Kidney (tissue), 14 donors: ENCODE results near the gene PRKCE. TPM values are rescaled to one million over a fixed set of nuclear protein-coding genes. Genes with fewer than 3 reads are reported as not detected.

Experiments used
- DNase-seq, 5 donors: peaks; one replicate each; pipeline ENCODE4 v3.0.0-alpha.2; 2013 to 2020
- FAIRE-seq: peaks from 2 replicates; lab custom pipeline; 2012; peaks lifted over from hg19 to GRCh38; lab: Jason Lieb, UNC
- H3K27ac ChIP-seq, 2 donors: one replicate each; pipeline ENCODE4 v1.7.0; 2013; ENCODE audit warnings: low read depth in 2 of 2, low read length in 2 of 2, inconsistent platforms in 1 of 2
- H3K27me3 ChIP-seq: one replicate; pipeline ENCODE4 v1.7.1; 2013; ENCODE audit warnings: low read length, inconsistent platforms; ENCODE audit not compliant: control insufficient read depth, insufficient read depth
- H3K36me3 ChIP-seq, 3 donors: one replicate each; pipeline versions ENCODE4 v1.7.0 to v1.7.1; 2013; ENCODE audit warnings: low read length in 3 of 3, control low read depth in 1 of 3, inconsistent platforms in 1 of 3; ENCODE audit not compliant: insufficient read depth in 3 of 3, control insufficient read depth in 2 of 3
- H3K4me1 ChIP-seq, 3 donors: one replicate each; pipeline versions ENCODE4 v1.7.0 to v1.7.1; 2013; ENCODE audit warnings: low read length in 3 of 3, inconsistent platforms in 1 of 3, low read depth in 1 of 3; ENCODE audit not compliant: control insufficient read depth in 2 of 3, insufficient read depth in 2 of 3
- H3K4me3 ChIP-seq, 3 donors: one replicate each; pipeline versions ENCODE4 v1.7.0 to v1.8.1; 2013; ENCODE audit warnings: low read length in 3 of 3, control low read depth in 1 of 3, inconsistent platforms in 1 of 3
- H3K9ac ChIP-seq, 3 donors: one replicate each; pipeline versions ENCODE4 v1.7.0 to v1.7.1; 2013; ENCODE audit warnings: low read length in 3 of 3, control low read depth in 1 of 3, inconsistent platforms in 1 of 3
- H3K9me3 ChIP-seq, 3 donors: one replicate each; pipeline versions ENCODE4 v1.7.0 to v1.7.1; 2013; ENCODE audit warnings: low read length in 3 of 3, control low read depth in 1 of 3, inconsistent platforms in 1 of 3; ENCODE audit not compliant: control insufficient read depth in 2 of 3, insufficient read depth in 1 of 3
- CTCF ChIP-seq: IDR thresholded peaks from 3 replicates; pipeline ENCODE4 v1.5.1; 2012; ENCODE audit warnings: mild to moderate bottlenecking, moderate library complexity, borderline replicate concordance; ENCODE audit not compliant: insufficient read depth; ENCODE audit errors: extremely low read depth
- intact Hi-C: fragments of 100-400 bp; cut with DNase I; formaldehyde crosslinking; loops from one replicate; pipeline ENCODE4 v1.11.1; 2022
- polyA plus RNA-seq: library from polyadenylated mRNA; stranded (reverse); fragments of 350-450 nt; fragmentation: Illumina TruSeq; extraction: RNeasy Lipid Tissue Mini Kit (QIAGEN cat#74804); gene quantifications from one replicate; pipeline ENCODE4 v1.2.3, GENCODE V29; 2014; ENCODE audit warnings: low read depth, low replicate concordance; ENCODE audit not compliant: insufficient read depth
- total RNA-seq: library from RNA; stranded (reverse); fragmentation: NEBNext Ultra II Directional; extraction: Animal tissue kit (Norgen Biotek cat#: 25700); gene quantifications from one replicate; pipeline ENCODE4 v1.2.1, GENCODE V29; 2021
- donor health status: control.
- donor health status: control.
- donor health status: control.
- donor health status: control.
- donor health status: control.
- donor health status: DM: yes; HTN: yes; CAD: no.
- donor health status: Normal renal cell carcinoma (clear cell type).

The PRKCE gene
- total and polyA plus RNA-seq, 2 donors from 2014 or later, result 11.1 to 27.3 TPM

- no peaks in the 10 kb centered on the region for H3K9me3 ChIP-seq
- H3K4me1 ChIP-seq, result peaks cover 0 to 3% (median 0%) of the 10 kb centered on the region in 3 donors
- H3K27ac ChIP-seq, result no peak overlapping the region
- FAIRE-seq, result no peak
- TF ChIP-seq CTCF, result no peak
- no peak overlapping the region for H3K9ac ChIP-seq
- intact Hi-C loops, result no loop called here
- H3K27me3 ChIP-seq, result no peaks in the 10 kb centered on the region
- no peak overlapping the region for H3K4me3 ChIP-seq
- DNase-seq, result no peak
- H3K36me3 ChIP-seq, result no peaks in the 10 kb centered on the region
Observed at GRCh38 chr2:45700407-45701013, 49.0 kb downstream of the PRKCE start.

- DNase-seq, result no peak
- Histone ChIP-seq H3K4me3 (no peak overlapping the region), H3K27me3 (no peaks in the 10 kb centered on the region), H3K27ac (no peak overlapping the region), H3K36me3 (no peaks in the 10 kb centered on the region), H3K9ac (no peak overlapping the region), H3K4me1 (peaks cover 0 to 5% (median 0%) of the 10 kb centered on the region in 3 donors), H3K9me3 (no peaks in the 10 kb centered on the region)
- TF ChIP-seq CTCF, result no peak
- no peak for FAIRE-seq
- intact Hi-C loops, result no loop called here
Observed at GRCh38 chr2:45705233-45705632, 53.8 kb downstream of the PRKCE start.

GRCh38 chr2:45706033-45706432 lies 54.6 kb downstream of the PRKCE start:
- Histone ChIP-seq H3K36me3 (no peaks in the 10 kb centered on the region), H3K9ac (no peak overlapping the region), H3K4me3 (no peak overlapping the region), H3K4me1 (peaks cover 0 to 5% (median 0%) of the 10 kb centered on the region in 3 donors), H3K27ac (no peak overlapping the region), H3K9me3 (no peaks in the 10 kb centered on the region), H3K27me3 (no peaks in the 10 kb centered on the region)
- TF ChIP-seq CTCF, result no peak
- intact Hi-C loops, result no loop called here
- DNase-seq (peak in 1 of 5 donors; percentile 32), FAIRE-seq (no peak)

- no peaks in the 10 kb centered on the region for H3K36me3 ChIP-seq
- no peak overlapping the region for H3K4me3 ChIP-seq
- intact Hi-C loops, result no loop called here
- no peak overlapping the region for H3K27ac ChIP-seq
- H3K9me3 ChIP-seq, result no peaks in the 10 kb centered on the region
- no peak for DNase-seq
- peaks cover 0 to 5% (median 0%) of the 10 kb centered on the region in 3 donors for H3K4me1 ChIP-seq
- H3K27me3 ChIP-seq, result no peaks in the 10 kb centered on the region
- FAIRE-seq, result no peak
- no peak for TF ChIP-seq CTCF
- H3K9ac ChIP-seq, result no peak overlapping the region
Observed at GRCh38 chr2:45707006-45707405, 55.5 kb downstream of the PRKCE start.
